HG03045 (cell line): ENCODE measurements around the gene HBD.

ENCODE experiments used
- ATAC-seq: cut with Tn5 transposase; IDR thresholded peaks from one replicate; pipeline ENCODE4 v1.9.1; 2021; ENCODE audit warnings: mild to moderate bottlenecking, moderate library complexity; ENCODE audit not compliant: unreplicated experiment

The HBD gene

GRCh38 chr11:5235364-5236095 lies 1.2 kb upstream of the HBD start:
- ATAC-seq: no peak

GRCh38 chr11:5233307-5233706 lies 976 bp downstream of the HBD start:
- no peak for ATAC-seq

- ATAC-seq: no peak
Measured at GRCh38 chr11:5232821-5233220, 1.5 kb downstream of the HBD start.

- ATAC-seq: no peak
Measured at GRCh38 chr11:5232176-5232575, 2.1 kb downstream of the HBD start.

- no peak for ATAC-seq
Measured at GRCh38 chr11:5231111-5231510, 3.2 kb downstream of the HBD start.

- ATAC-seq: no peak
Measured at GRCh38 chr11:5230266-5230665, 4.0 kb downstream of the HBD start.

GRCh38 chr11:5229796-5230195 lies 4.5 kb downstream of the HBD start:
- no peak for ATAC-seq

- peak; percentile 47 for ATAC-seq
Measured at GRCh38 chr11:5229356-5229755, 4.9 kb downstream of the HBD start.

GRCh38 chr11:5228124-5228523 lies 6.2 kb downstream of the HBD start:
- no peak for ATAC-seq

GRCh38 chr11:5227681-5228080 lies 6.6 kb downstream of the HBD start:
- no peak for ATAC-seq

GRCh38 chr11:5226732-5227310 lies 7.5 kb downstream of the HBD start, which contains the start of gene HBB:
Gene HBB (minus strand): TSS chr11:5227071. CDS start chr11:5227021, 50 bp downstream.
- ATAC-seq: no peak

- no peak for ATAC-seq
Measured at GRCh38 chr11:5225480-5225871, 8.8 kb downstream of the HBD start.

GRCh38 chr11:5224538-5225479 lies 9.5 kb downstream of the HBD start:
- no peak for ATAC-seq

GRCh38 chr11:5223686-5224085 lies 10.6 kb downstream of the HBD start:
- no peak for ATAC-seq

GRCh38 chr11:5223146-5223545 lies 11.1 kb downstream of the HBD start:
- no peak for ATAC-seq

GRCh38 chr11:5210376-5210885 lies 23.9 kb downstream of the HBD start:
- no peak for ATAC-seq

GRCh38 chr11:5204787-5205186 lies 29.5 kb downstream of the HBD start:
- no peak for ATAC-seq

- no peak for ATAC-seq
Measured at GRCh38 chr11:5203366-5203765, 30.9 kb downstream of the HBD start.

GRCh38 chr11:5200582-5200981 lies 33.7 kb downstream of the HBD start, which contains the start of gene OR51V1:
Gene OR51V1 (minus strand): TSS chr11:5200682. CDS start chr11:5200682, 0 bp downstream.
- no peak for ATAC-seq

GRCh38 chr11:5198285-5198684 lies 36.0 kb downstream of the HBD start:
- no peak for ATAC-seq

- ATAC-seq: no peak
Measured at GRCh38 chr11:5197536-5197935, 36.7 kb downstream of the HBD start.
